K562 (cell line): ENCODE results near the gene PIN1. TPM values are rescaled to one million over a fixed set of nuclear protein-coding genes. Genes with fewer than 3 reads are reported as not detected.

Experiments used
- AFF1 ChIP-seq, 2 experiments: fragments of 450-650 bp; IDR thresholded peaks; 2 replicates each; pipeline ENCODE4 v1.6.1; 2018; ENCODE audit warnings: mild to moderate bottlenecking in 2 of 2, low read depth in 1 of 2; ENCODE audit not compliant: partially characterized antibody in 2 of 2
- ATF1 ChIP-seq, 2 experiments: fragments of 450-650 bp in 1 of 2; IDR thresholded peaks; 2 replicates each; pipeline ENCODE4 v1.6.1; 2016; ENCODE audit warnings: missing compliant biosample characterization in 1 of 2, missing genetic modification characterization in 1 of 2
- CBX5 ChIP-seq: IDR thresholded peaks from 2 replicates; pipeline ENCODE4 v1.6.1; 2014; ENCODE audit warnings: low read depth, borderline replicate concordance
- E2F1 ChIP-seq: sonication (generic); formaldehyde crosslinking; IDR thresholded peaks from 2 replicates; pipeline ENCODE4 v1.8.1; 2023; ENCODE audit warnings: mild to moderate bottlenecking, missing genetic modification reagents, moderate library complexity
- EP300 ChIP-seq: IDR thresholded peaks from 2 replicates; pipeline ENCODE4 v1.6.1; 2012; ENCODE audit warnings: low read length, improper control_type of control experiment
- KAT8 ChIP-seq: fragments of 450-650 bp; IDR thresholded peaks from 2 replicates; pipeline ENCODE4 v1.6.1; 2016; ENCODE audit warnings: low read depth, mild to moderate bottlenecking
- NELFE ChIP-seq: IDR thresholded peaks from 2 replicates; pipeline ENCODE4 v1.6.1; 2011; ENCODE audit warnings: mild to moderate bottlenecking; ENCODE audit not compliant: insufficient read depth, insufficient read length
- NFIC ChIP-seq: fragments of 450-650 bp; IDR thresholded peaks from 2 replicates; pipeline ENCODE4 v1.6.1; 2017; ENCODE audit warnings: mild to moderate bottlenecking, inconsistent platforms
- POLR2H ChIP-seq: IDR thresholded peaks from 2 replicates; pipeline ENCODE4 v1.6.1; 2016; ENCODE audit warnings: missing genetic modification characterization, low read depth, mild to moderate bottlenecking, control low read depth, missing compliant biosample characterization, moderate library complexity
- RBM22 ChIP-seq: fragments of 200-400 bp; formaldehyde crosslinking; IDR thresholded peaks from 2 replicates; pipeline ENCODE4 v1.6.1; 2018; ENCODE audit warnings: low read length, low read depth; ENCODE audit not compliant: poor library complexity, severe bottlenecking
- RCOR1 ChIP-seq, 2 experiments: IDR thresholded peaks; 2 replicates each; pipeline ENCODE4 v1.6.1; 2012; ENCODE audit warnings: low read depth in 2 of 2, low read length in 2 of 2, borderline replicate concordance in 1 of 2, improper control_type of control experiment in 1 of 2
- SAP30 ChIP-seq: fragments of 200-600 bp; sonication (generic); IDR thresholded peaks from 2 replicates; pipeline ENCODE4 v1.6.1; 2012; ENCODE audit warnings: borderline replicate concordance, low read depth, mild to moderate bottlenecking, moderate library complexity, low read length, control low read depth, inconsistent platforms; ENCODE audit not compliant: insufficient read depth, poor library complexity, severe bottlenecking
- SLC30A9 ChIP-seq: fragments of 250-450 bp; sonication (Bioruptor Pico); IDR thresholded peaks from 2 replicates; pipeline ENCODE4 v1.8.0; 2022; ENCODE audit warnings: mild to moderate bottlenecking, moderate library complexity
- TCF7 ChIP-seq: sonication (generic); IDR thresholded peaks from 2 replicates; pipeline ENCODE4 v1.6.1; 2016; ENCODE audit warnings: antibody characterized with exemption, borderline replicate concordance
- TSC22D4 ChIP-seq: fragments of 450-650 bp; IDR thresholded peaks from 2 replicates; pipeline ENCODE4 v1.6.1; 2016; ENCODE audit warnings: missing genetic modification characterization, missing biosample characterization, control low read depth
- ZBTB7A ChIP-seq: IDR thresholded peaks from 2 replicates; pipeline ENCODE4 v1.6.1; 2011; ENCODE audit warnings: low read depth, mild to moderate bottlenecking, low read length, moderate library complexity, borderline replicate concordance; ENCODE audit not compliant: control insufficient read depth
- ZNF280B ChIP-seq: fragments of 250-450 bp; sonication (Bioruptor Pico); IDR thresholded peaks from 2 replicates; pipeline ENCODE4 v1.5.1; 2021; ENCODE audit warnings: mild to moderate bottlenecking
- ZNF644 ChIP-seq: fragments of 200-800 bp; sonication (Bioruptor generic); IDR thresholded peaks from 2 replicates; pipeline ENCODE4 v1.6.1; 2016; ENCODE audit warnings: low read depth, missing genetic modification characterization, missing compliant biosample characterization
- polyA plus RNA-seq, 8 experiments: library from polyadenylated mRNA; depleted of rRNA in 4 of 8; stranded (reverse) in 5 of 8; unstranded in 3 of 8; fragments of >200 nt; fragmentation: Nextera tagmentation in 2 of 8; fragmentation: Illumina TruSeq in 1 of 8; extraction: Ambion mirVana in 2 of 8; extraction: Trizol in 1 of 8; gene quantifications; 2 replicates each; pipeline versions ENCODE4 v1.2.1 to v1.2.3, GENCODE V29; 2011 to 2014; ENCODE audit warnings: inconsistent platforms in 1 of 8, missing spikeins in 1 of 8
- total RNA-seq, 7 experiments: library from RNA; depleted of rRNA in 6 of 7; stranded (reverse); fragments of >200 nt in 6 of 7; fragmentation: Illumina TruSeq in 2 of 7; extraction: Trizol in 2 of 7; gene quantifications; 2 replicates each; pipeline versions ENCODE4 v1.2.1 to v1.2.3, GENCODE V29; 2011 to 2021; ENCODE audit warnings: low replicate concordance in 1 of 7
- TF ChIP-seq, protein P1 (sequence below): sonication (generic); formaldehyde crosslinking; IDR thresholded peaks from 2 replicates; pipeline ENCODE4 v1.9.0; 2022; ENCODE audit warnings: mild to moderate bottlenecking, missing genetic modification reagents

The PIN1 gene
- total and polyA plus RNA-seq, 9 of the 15 experiments (the other 6 are each of a cell fraction or from before 2014, with no cell fraction given) = 1.6 to 178 (median 42.5) TPM

GRCh38 chr19:9792206-9793070, 42.7 kb upstream of the PIN1 start (continued):
- TF ChIP-seq RBM22 (no peak), POLR2H (no peak), ATF1 (CRISPR knock-in tag; IDR thresholded peaks at IDR 0.05) (no peak), ATF1 (tag; IDR thresholded peaks at IDR 0.05) (no peak), SLC30A9 (CRISPR knock-in tag) (no peak), ZNF644 (no peak), KAT8 (no peak), ZBTB7A (peak; percentile 79), ZNF280B (no peak), SAP30 (peak; percentile 34), AFF1 (IDR thresholded peaks at IDR 0.05; ENCODE audit: low read depth in 1 of 2, partially characterized antibody in 2 of 2) (peak in 1 of 2 experiments; percentile 20), E2F1 (no peak), RCOR1 (IDR thresholded peaks at IDR 0.05; ENCODE audit: borderline replicate concordance in 1 of 2, low read depth in 2 of 2, low read length in 2 of 2) (no peak), NELFE (no peak), NFIC (no peak), CBX5 (no peak), TSC22D4 (no peak), EP300 (no peak), TCF7 (no peak)
- TF ChIP-seq, protein P1, sequence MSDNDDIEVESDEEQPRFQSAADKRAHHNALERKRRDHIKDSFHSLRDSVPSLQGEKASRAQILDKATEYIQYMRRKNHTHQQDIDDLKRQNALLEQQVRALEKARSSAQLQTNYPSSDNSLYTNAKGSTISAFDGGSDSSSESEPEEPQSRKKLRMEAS = peak; percentile 87
